Embryonic facial prominence (tissue), 1 donor: ENCODE results near the gene KIF7.

ENCODE experiments used
- DNase-seq: peaks from one replicate; pipeline ENCODE4 v3.0.0-alpha.2; 2016; ENCODE audit errors: extremely low spot score

The KIF7 gene

GRCh38 chr15:89670971-89671560 lies 15.8 kb upstream of the KIF7 start:
- no peak for DNase-seq

GRCh38 chr15:89669941-89670340 lies 14.7 kb upstream of the KIF7 start:
- no peak for DNase-seq

GRCh38 chr15:89669309-89669865 lies 14.1 kb upstream of the KIF7 start:
- DNase-seq, result no peak

- no peak for DNase-seq
Observed at GRCh38 chr15:89668171-89668570, 12.9 kb upstream of the KIF7 start.

- DNase-seq, result no peak
Observed at GRCh38 chr15:89667706-89667960, 12.4 kb upstream of the KIF7 start.

- DNase-seq, result no peak
Observed at GRCh38 chr15:89666858-89667705, 11.8 kb upstream of the KIF7 start.

- DNase-seq, result no peak
Observed at GRCh38 chr15:89666184-89666857, 11.1 kb upstream of the KIF7 start.

GRCh38 chr15:89665449-89666181 lies 10.3 kb upstream of the KIF7 start:
- DNase-seq, result no peak

GRCh38 chr15:89664441-89665350 lies 9.4 kb upstream of the KIF7 start:
- DNase-seq, result no peak

- DNase-seq, result no peak
Observed at GRCh38 chr15:89662893-89663626, 7.8 kb upstream of the KIF7 start.

GRCh38 chr15:89660556-89660955 lies 5.3 kb upstream of the KIF7 start:
- DNase-seq, result no peak

GRCh38 chr15:89659295-89659694 lies 4.0 kb upstream of the KIF7 start:
- DNase-seq, result no peak

GRCh38 chr15:89657686-89658200 lies 2.5 kb upstream of the KIF7 start:
- DNase-seq, result no peak

- DNase-seq, result no peak
Observed at GRCh38 chr15:89656116-89656815, 999 bp upstream of the KIF7 start.

- DNase-seq, result no peak
Observed at GRCh38 chr15:89654301-89654761, 936 bp downstream of the KIF7 start.

GRCh38 chr15:89653578-89653977 lies 1.7 kb downstream of the KIF7 start:
- DNase-seq, result no peak

GRCh38 chr15:89652666-89653065 lies 2.6 kb downstream of the KIF7 start:
- DNase-seq, result no peak

GRCh38 chr15:89652131-89652530 lies 3.1 kb downstream of the KIF7 start:
- DNase-seq, result no peak

- DNase-seq, result no peak
Observed at GRCh38 chr15:89649716-89650115, 5.6 kb downstream of the KIF7 start.
